Endothelial cell of umbilical vein (primary cell): Measurements from ENCODE around the gene BACH2. TPM values are rescaled to one million over a fixed set of nuclear protein-coding genes. Genes with fewer than 3 reads are reported as not detected.

Source experiments
- BruUV-seq: library from RNA; stranded (reverse); fragments of 400-500 nt; replicated peaks from 2 replicates; lab custom pipeline; 2021; lab: Mats Ljungman, UMichigan
- CTCF ChIA-PET: fragments of 300-600, 350-600 bp; sonication (Branson Sonifier 250); formaldehyde crosslinking; loops from one replicate; lab custom pipeline; 2021; ENCODE audit warnings: antibody characterized with exemption, inconsistent platforms; lab: Charles Lee
- POLR2A ChIA-PET: fragments of 300-600, 350-600 bp; sonication (Branson Sonifier 250); formaldehyde crosslinking; loops from one replicate; lab custom pipeline; 2021; ENCODE audit warnings: antibody characterized with exemption, inconsistent platforms; lab: Charles Lee
- DNase-seq: peaks from one replicate; pipeline ENCODE4 v3.0.0-alpha.2; 2011; ENCODE audit warnings: low read depth, low spot score
- FAIRE-seq: peaks from 2 replicates; lab custom pipeline; 2011; peaks lifted over from hg19 to GRCh38; lab: Jason Lieb, UNC
- H2AFZ ChIP-seq: 2 replicates; pipeline ENCODE4 v1.6.0; 2012; ENCODE audit warnings: low read depth, low read length, control low read depth, inconsistent platforms
- H3K27ac ChIP-seq: 2 replicates; pipeline ENCODE4 v1.5.1; 2011; ENCODE audit warnings: low read depth, mild to moderate bottlenecking, control low read depth, low read length, moderate library complexity; ENCODE audit not compliant: insufficient read depth
- H3K27me3 ChIP-seq, 2 experiments: 2 replicates each; pipeline versions ENCODE4 v1.6.0 to v1.6.1; 2011; ENCODE audit warnings: low read length in 2 of 2, mixed read lengths in 1 of 2; ENCODE audit not compliant: control insufficient read depth in 2 of 2, insufficient read depth in 2 of 2
- H3K36me3 ChIP-seq, 2 experiments: 2 replicates in 1 of 2; 3 replicates in 1 of 2; pipeline ENCODE4 v1.5.1; 2011; ENCODE audit warnings: low read length in 2 of 2, mild to moderate bottlenecking in 1 of 2, moderate library complexity in 1 of 2; ENCODE audit not compliant: control insufficient read depth in 2 of 2, insufficient read depth in 2 of 2; ENCODE audit errors: extremely low read depth in 1 of 2
- H3K4me1 ChIP-seq: 3 replicates; pipeline ENCODE4 v1.5.1; 2011; ENCODE audit warnings: mild to moderate bottlenecking, low read length; ENCODE audit not compliant: control insufficient read depth, insufficient read depth; ENCODE audit errors: extremely low read depth
- H3K4me2 ChIP-seq: 2 replicates; pipeline ENCODE4 v1.6.1; 2011; ENCODE audit warnings: low read length, control low read depth, mixed read lengths; ENCODE audit not compliant: insufficient read depth
- H3K4me3 ChIP-seq, 3 experiments: fragments of 200-600 bp in 1 of 3; sonication (generic), shearing (Covaris generic) in 1 of 3; replicated peaks in 1 of 3; 2 replicates each; pipeline ENCODE4 v1.5.1; 2011 to 2016; ENCODE audit warnings: control low read depth in 3 of 3, low read length in 3 of 3, mild to moderate bottlenecking in 2 of 3, inconsistent platforms in 1 of 3, low read depth in 1 of 3, moderate library complexity in 1 of 3; ENCODE audit not compliant: insufficient read depth in 1 of 3
- H3K79me2 ChIP-seq: 2 replicates; pipeline ENCODE4 v1.6.0; 2012; ENCODE audit warnings: low read length, inconsistent platforms; ENCODE audit not compliant: control insufficient read depth, insufficient read depth
- H3K9ac ChIP-seq: replicated peaks from 2 replicates; pipeline ENCODE3; 2011; ENCODE audit warnings: low read length, control low read depth; ENCODE audit not compliant: insufficient read depth; ENCODE audit errors: extremely low read depth
- H3K9me1 ChIP-seq: replicated peaks from 3 replicates; pipeline ENCODE4 v1.6.0; 2011; ENCODE audit warnings: mild to moderate bottlenecking, low read length; ENCODE audit not compliant: control insufficient read depth, insufficient read depth; ENCODE audit errors: extremely low read depth
- H3K9me3 ChIP-seq: replicated peaks from 2 replicates; pipeline ENCODE4 v1.5.1; 2012; ENCODE audit warnings: low read length, inconsistent platforms; ENCODE audit not compliant: control insufficient read depth, insufficient read depth
- H4K20me1 ChIP-seq: replicated peaks from 2 replicates; pipeline ENCODE3; 2011; ENCODE audit warnings: mild to moderate bottlenecking, low read length; ENCODE audit not compliant: control insufficient read depth, insufficient read depth; ENCODE audit errors: extremely low read depth
- CTCF ChIP-seq, 2 donors: IDR thresholded peaks; 1 replicate in 1 of 2; 2 replicates in 1 of 2; pipeline ENCODE4 v1.5.1; 2011; ENCODE audit warnings: low read length in 2 of 2, mild to moderate bottlenecking in 2 of 2, moderate library complexity in 2 of 2, control low read depth in 1 of 2, inconsistent platforms in 1 of 2, low read depth in 1 of 2; ENCODE audit not compliant: insufficient read depth in 1 of 2; ENCODE audit errors: extremely low read depth in 1 of 2
- EZH2 ChIP-seq: IDR thresholded peaks from 2 replicates; pipeline ENCODE4 v1.6.1; 2012; ENCODE audit warnings: borderline replicate concordance, low read depth, mild to moderate bottlenecking, moderate library complexity, low read length, inconsistent platforms; ENCODE audit not compliant: severe bottlenecking
- FOS ChIP-seq: IDR thresholded peaks from 2 replicates; pipeline ENCODE4 v1.6.1; 2011; ENCODE audit warnings: mild to moderate bottlenecking, low read length, moderate library complexity, borderline replicate concordance; ENCODE audit not compliant: insufficient read depth
- GATA2 ChIP-seq: IDR thresholded peaks from 2 replicates; pipeline ENCODE4 v1.7.0; 2011; ENCODE audit warnings: low read depth, mild to moderate bottlenecking, moderate library complexity, mixed read lengths, low read length; ENCODE audit not compliant: insufficient read length, insufficient read depth
- JUN ChIP-seq: IDR thresholded peaks from 2 replicates; pipeline ENCODE4 v1.6.1; 2011; ENCODE audit warnings: borderline replicate concordance, low read depth; ENCODE audit not compliant: insufficient read length, insufficient read depth
- MAX ChIP-seq: IDR thresholded peaks from 2 replicates; pipeline ENCODE4 v1.6.1; 2011; ENCODE audit not compliant: insufficient read depth, insufficient read length
- MYC ChIP-seq: IDR thresholded peaks from one replicate; pipeline ENCODE4 v1.6.1; 2011; ENCODE audit warnings: mild to moderate bottlenecking, low read depth, low read length
- POLR2A ChIP-seq: IDR thresholded peaks from 2 replicates; pipeline ENCODE4 v1.6.1; 2012; ENCODE audit warnings: low read depth, mild to moderate bottlenecking, control low read depth, low read length
- POLR2AphosphoS5 ChIP-seq: IDR thresholded peaks from 2 replicates; pipeline ENCODE4 v1.6.1; 2012; ENCODE audit warnings: low read depth, mild to moderate bottlenecking, control low read depth, low read length, moderate library complexity; ENCODE audit not compliant: insufficient read depth
- dilution Hi-C: fragments of 300-500 bp; cut with MboI; formaldehyde crosslinking; loops from one replicate; pipeline ENCODE4 v1.15.0; 2019; ENCODE audit warnings: low sequenced_read_pairs; ENCODE audit not compliant: extremely low pct_ligation_motif_present
- intact Hi-C: fragments of 100-400 bp; cut with micrococcal nuclease; formaldehyde crosslinking; loops from one replicate; pipeline ENCODE4 v1.10.0; 2022
- polyA plus RNA-seq, 4 experiments: library from polyadenylated mRNA; depleted of rRNA in 3 of 4; stranded (reverse) in 3 of 4; unstranded in 1 of 4; fragments of >200 nt; gene quantifications; 2 replicates each; pipeline versions ENCODE4 v1.2.1 to v1.2.3, GENCODE V29; 2011 to 2012; ENCODE audit warnings: missing spikeins in 1 of 4
- total RNA-seq: library from RNA; stranded (reverse); gene quantifications from 2 replicates; pipeline ENCODE4 v1.2.3, GENCODE V29; 2021

The BACH2 gene
- total and polyA plus RNA-seq, 2 donors (not counting 3 experiments of a cell fraction or from before 2014, with no cell fraction given), result 1.7 to 5.6 TPM

GRCh38 chr6:90090866-90091265, 205.8 kb downstream of the BACH2 start:
- dilution Hi-C loops (no loop called here), intact Hi-C loops (no loop called here)
- FAIRE-seq, result no peak
- DNase-seq, result no peak
- no TSS peak for BruUV-seq
- ChIA-PET POLR2A (no interaction called here), CTCF (no interaction called here)
- Histone ChIP-seq H3K36me3 (no peaks in the 10 kb centered on the region), H3K9ac (no peak overlapping the region), H3K79me2 (no peaks in the 10 kb centered on the region), H4K20me1 (no peaks in the 10 kb centered on the region), H2AFZ (no peak overlapping the region), H3K4me3 (no peak overlapping the region), H3K4me1 (peaks cover 12% of the 10 kb centered on the region), H3K27me3 (peaks cover 0 to 2% of the 10 kb centered on the region in 2 experiments), H3K4me2 (no peak overlapping the region), H3K27ac (no peak overlapping the region), H3K9me1 (no peaks in the 10 kb centered on the region), H3K9me3 (no peaks in the 10 kb centered on the region)
- TF ChIP-seq POLR2A (no peak), CTCF (IDR thresholded peaks at IDR 0.05; ENCODE audit: extremely low read depth in 1 of 2, insufficient read depth in 1 of 2, low read depth in 1 of 2, low read length in 2 of 2) (no peak), EZH2 (no peak), MAX (no peak), GATA2 (no peak), JUN (no peak), MYC (no peak), FOS (no peak), POLR2AphosphoS5 (no peak)
